ENCODE results near the gene PTP4A2.

DNA sequence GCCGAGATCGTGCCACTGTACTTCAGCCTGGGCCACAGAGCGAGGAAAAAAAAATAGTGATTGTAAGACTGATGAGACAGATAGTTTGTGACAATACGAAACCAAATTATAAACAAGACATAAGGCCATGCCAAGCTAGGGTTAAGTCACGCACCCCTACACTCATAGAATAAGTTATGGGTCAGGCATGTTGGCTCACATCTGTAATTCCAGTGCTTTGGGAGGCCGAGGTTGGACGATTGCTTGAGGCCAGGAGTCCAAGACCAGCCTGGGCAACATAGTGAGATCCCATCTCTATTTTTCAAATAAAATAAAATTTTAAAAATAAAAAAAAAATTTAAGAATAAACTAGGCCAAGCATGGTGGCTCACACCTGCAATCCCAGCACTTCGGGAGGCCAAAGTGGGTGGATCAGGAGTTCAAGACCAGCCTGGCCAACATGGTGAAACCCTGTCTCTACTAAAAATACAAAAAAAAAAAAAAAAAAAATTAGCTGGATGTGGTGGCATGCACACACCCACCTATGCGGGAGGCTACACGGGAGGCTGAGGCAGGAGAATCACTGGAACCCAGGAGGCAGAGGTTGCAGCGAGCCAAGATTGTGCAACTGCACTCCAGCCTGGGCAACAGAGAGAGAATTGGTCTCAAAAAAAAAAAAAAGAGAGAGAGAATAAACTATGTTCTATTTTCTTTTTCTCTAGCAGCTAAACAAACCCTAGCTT lies 72.3 kb downstream of the PTP4A2 start:
- no peak for TF ChIP-seq POLR2A (IDR thresholded peaks at IDR 0.05; ENCODE audit: low read length)
- TF ChIP-seq GATA1 (IDR thresholded peaks at IDR 0.05; ENCODE audit: low read depth, low read length) = no peak

Data from erythroblast (primary cell).